CD1c-positive myeloid dendritic cell (primary cell): ENCODE data around the gene CYTH4.

Source experiments
- DNase-seq: peaks from one replicate; pipeline ENCODE4 v3.0.0-alpha.2; 2016; ENCODE audit errors: extremely low spot score

The CYTH4 gene

GRCh38 chr22:37329238-37330140, 47.2 kb downstream of the CYTH4 start:
- no peak for DNase-seq

- DNase-seq = no peak
These were observed 48.1 kb downstream of the CYTH4 start for GRCh38 chr22:37330200-37331033.

DNA sequence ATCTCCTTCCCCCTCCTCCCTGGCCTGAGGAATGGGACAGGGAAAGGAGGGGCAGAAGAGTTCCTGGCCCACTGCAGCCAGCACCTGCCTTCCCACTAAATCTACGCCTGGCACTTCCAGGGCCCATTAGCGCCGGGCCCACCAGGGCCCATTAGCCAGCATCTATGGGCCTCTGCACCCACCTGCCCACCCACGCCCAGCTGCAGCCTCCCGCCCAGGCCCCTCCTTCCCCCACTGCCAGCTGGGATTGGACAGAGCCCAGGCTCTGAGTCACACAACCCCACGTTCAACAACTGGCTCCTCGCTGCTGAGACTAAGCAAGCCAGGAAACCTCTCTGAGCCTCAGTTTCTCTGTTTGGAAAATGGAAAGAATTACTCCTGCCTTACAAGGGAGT, 48.7 kb downstream of the CYTH4 start:
- DNase-seq = no peak

- peak; percentile 31 for DNase-seq
These were observed 49.7 kb downstream of the CYTH4 start for GRCh38 chr22:37331856-37332536.

- no peak for DNase-seq
These were observed 51.6 kb downstream of the CYTH4 start for GRCh38 chr22:37333724-37334460.

DNA sequence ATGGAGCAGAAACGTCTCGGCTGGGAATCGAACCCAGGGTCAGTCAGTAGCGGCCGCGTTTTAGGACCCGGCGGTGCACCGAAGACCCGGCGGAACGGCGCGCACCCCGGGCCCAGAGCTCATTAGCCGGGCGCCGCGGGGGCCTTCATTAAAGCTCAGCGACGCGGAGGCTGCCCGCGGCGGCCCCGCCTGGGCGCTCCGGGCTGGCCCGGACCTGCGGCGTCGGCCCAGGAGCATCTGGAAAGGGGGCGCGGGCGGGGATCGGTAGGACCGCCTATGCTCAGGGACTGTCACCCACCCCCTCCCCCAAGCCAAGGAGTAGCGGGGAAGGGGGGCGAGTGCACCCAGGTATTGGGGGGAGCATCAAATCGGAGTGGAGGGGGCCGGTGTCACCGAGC, 52.2 kb downstream of the CYTH4 start:
- DNase-seq = no peak

DNA sequence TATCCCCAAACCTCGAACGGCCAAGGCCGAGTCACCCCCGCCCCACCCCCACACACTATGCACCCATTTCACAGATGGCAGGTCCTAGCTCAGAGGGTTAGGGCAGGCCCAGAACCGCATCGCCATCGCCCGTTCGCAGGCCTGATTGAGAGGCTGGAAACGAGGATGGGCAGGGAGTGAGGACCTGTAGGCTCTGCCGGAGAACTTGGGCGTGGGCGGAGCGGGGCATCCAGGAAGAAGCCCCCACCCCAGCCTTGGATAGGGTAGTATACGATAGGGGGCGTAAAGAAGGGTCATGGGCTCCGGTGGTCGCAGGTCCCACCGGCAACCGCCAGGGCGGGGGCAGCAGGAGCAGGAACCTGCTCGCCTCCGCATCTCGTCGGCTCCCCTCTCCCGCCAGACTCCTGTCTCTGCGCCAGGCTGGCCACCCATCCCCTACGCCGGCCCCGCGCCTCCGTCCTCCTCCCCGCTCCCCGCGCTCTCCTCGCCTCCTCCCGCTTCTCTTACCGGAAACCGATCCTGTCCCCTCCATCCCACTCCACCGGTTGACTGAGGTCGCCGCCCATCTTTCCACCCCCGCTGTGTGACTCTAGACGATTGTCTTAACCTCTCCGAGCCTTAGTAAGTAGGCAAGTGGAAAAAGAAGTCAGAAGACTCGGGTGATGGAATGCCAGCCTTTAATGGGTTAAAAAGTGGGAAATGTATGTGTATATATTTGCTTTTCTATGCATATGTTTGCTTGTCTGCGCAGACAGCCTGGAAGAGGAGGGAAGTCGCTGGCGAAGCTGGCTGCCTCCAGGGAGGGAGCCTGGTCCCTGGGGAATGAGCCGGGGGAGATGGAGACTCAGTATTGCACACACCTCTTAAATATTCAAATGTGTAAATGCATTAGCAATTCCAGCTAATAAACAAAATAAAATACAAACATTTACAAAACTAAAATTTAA, 52.8 kb downstream of the CYTH4 start:
- DNase-seq = no peak

DNA sequence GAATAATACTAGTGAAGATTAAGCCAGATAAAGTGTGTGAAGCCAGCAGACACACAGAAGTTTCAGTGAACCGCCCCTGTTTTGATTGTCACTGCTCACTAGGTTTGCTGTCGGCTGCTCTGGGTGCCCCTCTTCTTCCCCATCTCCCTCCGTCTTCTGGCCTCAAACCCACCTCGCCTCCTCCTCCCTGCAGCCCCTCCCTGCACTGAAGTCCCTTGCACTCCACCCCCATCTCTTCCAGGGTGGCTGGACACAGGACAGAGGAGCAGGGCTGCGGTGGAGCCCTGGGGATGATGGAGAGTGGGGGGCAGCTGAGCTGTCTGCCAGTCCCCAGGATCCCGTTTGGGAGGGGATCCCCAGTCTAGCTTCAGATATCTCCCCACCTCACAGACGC, 53.5 kb downstream of the CYTH4 start:
- DNase-seq = no peak

GRCh38 chr22:37336579-37336978, 54.3 kb downstream of the CYTH4 start:
- DNase-seq = no peak

GRCh38 chr22:37337204-37337943, 55.1 kb downstream of the CYTH4 start:
- no peak for DNase-seq

DNA sequence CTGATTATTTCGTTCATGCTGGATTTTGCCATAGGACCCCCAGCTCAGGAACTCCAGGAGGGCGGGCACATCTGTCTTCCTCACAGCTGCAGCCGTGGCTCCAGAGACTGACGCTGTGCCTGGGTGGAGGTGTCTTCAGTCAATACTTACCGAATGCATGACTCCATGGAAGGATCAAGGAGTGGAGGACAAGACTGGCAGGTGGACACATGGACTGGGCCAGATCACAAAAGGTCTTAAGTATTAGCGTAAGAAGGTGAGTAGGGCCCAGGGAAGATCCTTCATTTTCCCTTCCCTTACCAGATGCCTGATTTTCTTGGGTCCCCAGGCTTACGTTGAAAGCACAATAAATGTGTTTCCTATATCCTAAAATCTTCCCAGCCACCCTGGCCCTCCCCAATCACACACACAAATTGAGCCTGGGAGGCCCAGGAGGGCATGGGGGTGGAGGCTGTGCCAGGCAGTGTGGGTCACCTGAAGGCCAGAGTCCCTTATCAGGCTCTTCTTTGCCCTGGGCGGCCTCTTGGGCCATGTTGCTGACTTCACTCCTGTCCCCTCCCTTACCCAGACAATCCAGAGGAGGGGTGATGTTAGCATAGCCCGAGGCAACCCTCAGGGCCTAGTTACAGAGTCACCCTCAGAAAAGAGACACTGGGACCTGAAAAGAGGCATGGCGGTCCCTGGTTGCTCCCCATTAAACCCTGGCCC, 56.4 kb downstream of the CYTH4 start:
- DNase-seq = no peak

DNA sequence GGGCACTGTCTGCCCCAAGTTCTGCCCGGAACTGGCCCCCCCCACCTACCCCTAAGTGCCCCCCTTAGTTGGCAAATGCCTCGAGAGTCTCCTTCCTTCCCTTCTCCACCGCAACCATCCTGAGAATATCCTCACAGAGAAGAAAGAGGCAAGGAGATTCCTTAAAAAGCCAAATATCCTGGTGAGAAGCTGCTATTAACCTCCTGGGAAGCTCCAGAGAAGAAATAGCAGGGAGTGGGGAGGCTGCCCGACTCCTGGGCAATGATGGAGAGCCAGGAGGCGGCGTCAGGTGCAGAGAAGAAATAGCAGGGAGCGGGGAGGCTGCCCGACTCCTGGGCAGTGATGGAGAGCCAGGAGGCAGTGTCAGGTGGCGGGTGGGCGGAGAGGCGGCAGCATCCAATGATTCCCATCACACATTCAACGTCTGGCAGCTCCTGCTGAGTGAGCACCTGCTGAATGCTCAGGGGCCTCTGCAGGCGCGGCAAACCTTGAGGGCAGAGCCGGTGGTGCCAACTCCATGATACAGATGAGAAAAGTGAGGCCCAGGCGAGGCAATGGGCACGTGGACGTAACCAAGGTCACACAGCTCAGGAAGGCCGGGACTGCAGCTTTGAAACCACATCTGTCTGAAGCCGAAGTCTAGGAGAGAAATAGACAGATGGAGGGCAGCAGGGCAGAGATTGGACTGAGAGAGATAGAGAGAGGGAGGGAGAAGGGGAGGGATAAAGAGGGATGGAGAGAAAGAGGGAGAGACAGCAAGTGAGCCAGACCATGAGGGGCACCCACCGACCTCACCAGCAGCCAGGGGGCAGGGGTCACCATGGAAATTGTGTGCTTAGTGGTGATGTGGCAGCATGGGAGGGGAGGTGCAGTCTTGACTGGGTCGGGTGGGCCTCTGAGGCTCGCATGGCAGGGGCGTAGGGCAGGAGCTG, 58.3 kb downstream of the CYTH4 start:
- no peak for DNase-seq

- no peak for DNase-seq
These were observed 59.8 kb downstream of the CYTH4 start for GRCh38 chr22:37342065-37342464.

DNA sequence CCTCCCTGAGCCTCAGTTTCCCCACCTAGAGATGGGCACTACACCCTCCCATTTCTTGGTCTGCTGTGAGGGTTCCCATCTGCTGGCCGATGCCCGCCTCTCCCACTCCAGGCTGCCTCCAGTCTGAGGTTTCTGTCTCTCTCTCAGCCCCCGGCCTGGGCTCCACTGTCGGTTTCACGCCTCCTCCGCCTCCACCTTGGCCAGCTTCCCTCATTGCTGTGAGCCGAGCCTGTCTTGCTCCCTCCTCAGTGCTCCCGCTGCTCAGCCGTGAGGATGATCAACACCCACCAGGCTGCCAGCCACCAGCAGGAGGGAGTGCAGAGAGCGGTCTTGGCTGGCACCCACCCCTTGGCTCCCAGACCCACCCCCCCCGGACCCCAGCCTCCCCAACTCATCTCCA, 61.0 kb downstream of the CYTH4 start:
- DNase-seq = no peak

DNA sequence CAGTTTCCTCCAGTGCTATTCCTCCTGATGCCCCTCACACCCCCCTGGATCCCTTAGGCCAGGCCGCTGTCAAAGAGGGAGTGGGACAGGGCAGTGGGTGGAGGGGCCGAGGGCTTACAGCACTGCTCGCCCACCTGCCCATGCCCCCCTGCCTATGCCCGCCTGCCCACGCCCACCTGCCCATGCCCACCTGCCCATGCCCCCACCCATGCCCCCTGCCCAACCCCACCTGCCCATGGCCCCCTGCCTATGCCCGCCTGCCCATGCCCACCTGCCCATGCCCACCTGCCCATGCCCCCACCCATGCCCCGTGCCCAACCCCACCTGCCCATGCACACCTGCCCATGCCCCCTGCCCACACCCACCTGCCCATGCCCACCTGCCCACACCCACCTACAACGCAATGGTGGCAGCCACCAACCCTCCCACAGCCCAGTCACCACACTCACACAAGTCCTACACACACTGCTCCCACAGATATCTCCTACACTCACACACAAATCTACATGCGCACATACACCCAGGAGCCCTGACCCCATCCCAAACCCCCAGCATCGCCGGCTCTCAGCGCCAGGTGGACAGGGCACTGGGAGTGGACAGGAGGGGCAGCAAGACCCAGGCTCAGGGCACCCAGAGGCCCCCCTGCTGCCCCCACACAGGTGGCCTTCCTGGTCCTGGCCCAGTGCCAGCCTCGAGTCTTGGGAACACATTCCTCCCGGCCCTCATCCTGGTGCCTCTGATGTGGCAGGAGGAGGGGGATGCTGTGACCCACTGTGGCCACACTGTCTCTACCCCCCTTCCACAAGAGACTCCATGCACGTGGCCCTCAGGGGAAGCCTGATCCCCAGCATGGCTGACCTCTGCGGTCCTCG, 61.8 kb downstream of the CYTH4 start:
- DNase-seq = no peak

GRCh38 chr22:37344735-37345449, 62.6 kb downstream of the CYTH4 start:
- DNase-seq = no peak
